Thoracic aorta (tissue), 2 donors: ENCODE results near the gene BCO2. TPM values are rescaled to one million over a fixed set of nuclear protein-coding genes. Genes with fewer than 3 reads are reported as not detected.

ENCODE experiments used
- ATAC-seq: fragments of 150-250 bp; one replicate; pipeline ENCODE4 v1.8.0; 2017; ENCODE audit warnings: low read depth; ENCODE audit not compliant: insufficient number of reproducible peaks, low FRiP score
- DNase-seq: peaks from one replicate; pipeline ENCODE4 v3.0.0-alpha.2; 2020; ENCODE audit warnings: low spot score
- H3K27ac ChIP-seq, 2 donors: fragments of 200-600 bp; sonication (generic); 1 replicate in 1 of 2; 2 replicates in 1 of 2; pipeline ENCODE4 v1.5.1; 2016; ENCODE audit warnings: mild to moderate bottlenecking in 2 of 2, moderate library complexity in 2 of 2
- H3K27me3 ChIP-seq: fragments of 200-600 bp; sonication (generic); replicated peaks from 2 replicates; pipeline ENCODE4 v1.6.0; 2016; ENCODE audit warnings: mild to moderate bottlenecking; ENCODE audit not compliant: insufficient read depth
- H3K36me3 ChIP-seq: fragments of 200-600 bp; sonication (generic); one replicate; pipeline ENCODE4 v1.5.1; 2016
- H3K4me1 ChIP-seq, 2 donors: fragments of 200-600 bp; sonication (generic); 1 replicate in 1 of 2; 2 replicates in 1 of 2; pipeline versions ENCODE4 v1.5.1 to v1.6.0; 2016; ENCODE audit warnings: low read depth in 2 of 2, mild to moderate bottlenecking in 1 of 2; ENCODE audit not compliant: control insufficient read depth in 1 of 2
- H3K4me3 ChIP-seq: fragments of 200-600 bp; sonication (generic); 2 replicates; pipeline ENCODE4 v1.5.1; 2016; ENCODE audit warnings: mild to moderate bottlenecking
- H3K9me3 ChIP-seq: fragments of 200-600 bp; sonication (generic); 2 replicates; pipeline ENCODE4 v1.5.1; 2016
- CTCF ChIP-seq: fragments of 200-600 bp; sonication (generic); IDR thresholded peaks from one replicate; pipeline ENCODE4 v1.5.1; 2019; ENCODE audit warnings: antibody characterized with exemption
- total RNA-seq, 2 donors: library from RNA; depleted of rRNA; stranded (reverse); fragments of >200 nt; gene quantifications; one replicate each; pipeline versions ENCODE4 v1.1.0 to v1.2.3, GENCODE V29; 2016

BCO2 gene
- total RNA-seq, 2 donors from 2014 or later, result 7.2 to 26.6 TPM

GRCh38 chr11:112260490-112260889 is 85.2 kb downstream of the BCO2 start, which contains the start of gene PLET1:
TSS of gene PLET1 (minus strand) at chr11:112260860. CDS start at chr11:112260589, 271 bp downstream.
- ATAC-seq, result no peak
- Histone ChIP-seq H3K27ac (no peak within 1 kb of the TSS), H3K9me3 (no peaks in the 10 kb centered on the region), H3K36me3 (no peaks in the 10 kb centered on the region), H3K4me3 (no peak within 1 kb of the TSS), H3K27me3 (no peaks in the 10 kb centered on the region), H3K4me1 (no peaks in the 10 kb centered on the region)
- no peak for DNase-seq
- TF ChIP-seq CTCF, result no peak

- Histone ChIP-seq H3K4me1 (no peaks in the 10 kb centered on the region), H3K27me3 (no peaks in the 10 kb centered on the region), H3K36me3 (no peaks in the 10 kb centered on the region), H3K4me3 (no peak overlapping the region), H3K27ac (no peak overlapping the region), H3K9me3 (no peaks in the 10 kb centered on the region)
- no peak for DNase-seq
- ATAC-seq, result no peak
- TF ChIP-seq CTCF, result no peak
Measured at GRCh38 chr11:112265659-112266409, 90.5 kb downstream of the BCO2 start.

GRCh38 chr11:112266410-112266778 is 91.1 kb downstream of the BCO2 start:
- no peaks in the 10 kb centered on the region for H3K9me3 ChIP-seq
- H3K36me3 ChIP-seq, result no peaks in the 10 kb centered on the region
- H3K27ac ChIP-seq, result no peak overlapping the region
- H3K4me3 ChIP-seq, result no peak overlapping the region
- no peak for TF ChIP-seq CTCF
- ATAC-seq (no peak), DNase-seq (no peak)
- no peaks in the 10 kb centered on the region for H3K27me3 ChIP-seq
- no peaks in the 10 kb centered on the region for H3K4me1 ChIP-seq

- Histone ChIP-seq H3K27me3 (no peaks in the 10 kb centered on the region), H3K36me3 (no peaks in the 10 kb centered on the region), H3K27ac (no peak overlapping the region), H3K9me3 (no peaks in the 10 kb centered on the region), H3K4me1 (no peaks in the 10 kb centered on the region), H3K4me3 (no peak overlapping the region)
- no peak for ATAC-seq
- no peak for TF ChIP-seq CTCF
- DNase-seq, result no peak
Measured at GRCh38 chr11:112267188-112267591, 91.9 kb downstream of the BCO2 start.

GRCh38 chr11:112268406-112268805 is 93.1 kb downstream of the BCO2 start:
- no peak for ATAC-seq
- H3K4me3 ChIP-seq, result no peak overlapping the region
- no peaks in the 10 kb centered on the region for H3K27me3 ChIP-seq
- DNase-seq, result no peak
- H3K9me3 ChIP-seq, result no peaks in the 10 kb centered on the region
- no peaks in the 10 kb centered on the region for H3K36me3 ChIP-seq
- no peak for TF ChIP-seq CTCF
- no peaks in the 10 kb centered on the region for H3K4me1 ChIP-seq
- H3K27ac ChIP-seq, result no peak overlapping the region

Other genes starting within 250 kb of the BCO2 start
- gene DIXDC1, start 238.2 kb upstream of the BCO2 start, total RNA-seq, result 10 to 100 TPM; 92.7 to 94.2 TPM
- 10 to 100 TPM; 15.6 to 15.9 TPM for gene DLAT, start 150.1 kb upstream of the BCO2 start, total RNA-seq
- gene PIH1D2, start 101.5 kb upstream of the BCO2 start, total RNA-seq, result 1 to 10 TPM in 1 of 2 donors, not detected in 1; 2.2 TPM
- 10 to 100 TPM; 10.2 to 21.0 TPM for gene NKAPD1, start 101.2 kb upstream of the BCO2 start, total RNA-seq
- 10 to 100 TPM; 16.0 to 23.8 TPM for gene TIMM8B, start 88.8 kb upstream of the BCO2 start, total RNA-seq
- gene SDHD, start 88.6 kb upstream of the BCO2 start, total RNA-seq, result 10 to 100 TPM; 41.8 to 96.4 TPM
- gene IL18, start 11.4 kb upstream of the BCO2 start, total RNA-seq, result 10 to 100 TPM; 12.3 to 12.7 TPM
- 1 to 10 TPM in 1 of 2 donors, under 1 TPM in 1; 0.54 to 1.4 TPM for gene TEX12, start 8.1 kb upstream of the BCO2 start, total RNA-seq
- gene PTS, start 50.9 kb downstream of the BCO2 start, total RNA-seq, result 10 to 100 TPM; 22.1 to 27.3 TPM
- gene PLET1, start 85.3 kb downstream of the BCO2 start, total RNA-seq, result not detected